Measurements from ENCODE around the gene GJA3. TPM values are rescaled to one million over a fixed set of nuclear protein-coding genes. Genes with fewer than 3 reads are reported as not detected.

The GJA3 gene
- total and polyA plus RNA-seq, 2 donors (not counting 3 experiments of a cell fraction or from before 2014, with no cell fraction given) = not detected

GRCh38 chr13:20118268-20119140, 42.3 kb downstream of the GJA3 start:
- Histone ChIP-seq H2AFZ (ENCODE audit: low read depth, low read length) (peak overlapping the region; percentile 99), H3K4me3 (replicated peaks in 1 of 3; ENCODE audit: insufficient read depth in 1 of 3, low read depth in 1 of 3, low read length in 3 of 3) (peak overlapping the region; percentile 62 to 74 (median 71)), H3K9me3 (replicated peaks; ENCODE audit: control insufficient read depth, insufficient read depth, low read length) (no peaks in the 10 kb centered on the region), H3K36me3 (ENCODE audit: control insufficient read depth in 2 of 2, extremely low read depth in 1 of 2, insufficient read depth in 2 of 2, low read length in 2 of 2) (no peaks in the 10 kb centered on the region), H3K27ac (ENCODE audit: insufficient read depth, low read depth, low read length) (peak overlapping the region; percentile 26), H3K79me2 (ENCODE audit: control insufficient read depth, insufficient read depth, low read length) (no peaks in the 10 kb centered on the region), H3K9me1 (replicated peaks; ENCODE audit: control insufficient read depth, extremely low read depth, insufficient read depth, low read length) (no peaks in the 10 kb centered on the region), H3K4me2 (ENCODE audit: insufficient read depth, low read length) (peak overlapping the region; percentile 97), H3K9ac (replicated peaks; ENCODE audit: extremely low read depth, insufficient read depth, low read length) (peak overlapping the region; percentile 79), H3K27me3 (ENCODE audit: control insufficient read depth in 2 of 2, insufficient read depth in 2 of 2, low read length in 2 of 2) (peaks cover 1 to 3% of the 10 kb centered on the region in 2 experiments), H4K20me1 (replicated peaks; ENCODE audit: control insufficient read depth, extremely low read depth, insufficient read depth, low read length) (no peaks in the 10 kb centered on the region), H3K4me1 (ENCODE audit: control insufficient read depth, extremely low read depth, insufficient read depth, low read length) (peaks cover 2% of the 10 kb centered on the region)
- dilution Hi-C loops (cut with MboI; ENCODE audit: extremely low pct_ligation_motif_present, low sequenced_read_pairs) = no loop called here
- TF ChIP-seq EZH2 (IDR thresholded peaks at IDR 0.05; ENCODE audit: borderline replicate concordance, low read depth, low read length, severe bottlenecking) (no peak), MAX (IDR thresholded peaks at IDR 0.05; ENCODE audit: insufficient read depth, insufficient read length) (no peak), MYC (IDR thresholded peaks at IDR 0.05; ENCODE audit: low read depth, low read length) (no peak), POLR2AphosphoS5 (IDR thresholded peaks at IDR 0.05; ENCODE audit: insufficient read depth, low read depth, low read length) (no peak)
- intact Hi-C loops (cut with micrococcal nuclease) = loop anchor here (1.0 kb wide), 1 partner anchor 9 kb away; no protein-coding TSS in a partner anchor
- DNase-seq (ENCODE audit: low read depth, low spot score) (peak; percentile 39), FAIRE-seq (peak; percentile 47)
- CTCF ChIA-PET = interaction anchor here (0.7 to 2.2 kb wide), 5 partner anchors 9 to 134 kb away, joined by 3 to 14 read pairs (median 3); no protein-coding TSS in a partner anchor
- no TSS peak for BruUV-seq (replicated peaks)
- POLR2A ChIA-PET = interaction anchor here (0.7 to 1.1 kb wide), 3 partner anchors 9 to 346 kb away, joined by 4 to 5 read pairs (median 5); no protein-coding TSS in a partner anchor

- Histone ChIP-seq H3K27me3 (ENCODE audit: control insufficient read depth in 2 of 2, insufficient read depth in 2 of 2, low read length in 2 of 2) (no peaks in the 10 kb centered on the region), H3K4me3 (replicated peaks in 1 of 3; ENCODE audit: insufficient read depth in 1 of 3, low read depth in 1 of 3, low read length in 3 of 3) (no peak overlapping the region), H3K27ac (ENCODE audit: insufficient read depth, low read depth, low read length) (no peak overlapping the region), H3K9me3 (replicated peaks; ENCODE audit: control insufficient read depth, insufficient read depth, low read length) (no peaks in the 10 kb centered on the region), H3K36me3 (ENCODE audit: control insufficient read depth in 2 of 2, extremely low read depth in 1 of 2, insufficient read depth in 2 of 2, low read length in 2 of 2) (no peaks in the 10 kb centered on the region), H3K79me2 (ENCODE audit: control insufficient read depth, insufficient read depth, low read length) (no peaks in the 10 kb centered on the region), H4K20me1 (replicated peaks; ENCODE audit: control insufficient read depth, extremely low read depth, insufficient read depth, low read length) (no peaks in the 10 kb centered on the region), H3K4me1 (ENCODE audit: control insufficient read depth, extremely low read depth, insufficient read depth, low read length) (peaks cover 2% of the 10 kb centered on the region), H3K9ac (replicated peaks; ENCODE audit: extremely low read depth, insufficient read depth, low read length) (no peak overlapping the region), H3K4me2 (ENCODE audit: insufficient read depth, low read length) (no peak overlapping the region), H3K9me1 (replicated peaks; ENCODE audit: control insufficient read depth, extremely low read depth, insufficient read depth, low read length) (no peaks in the 10 kb centered on the region), H2AFZ (ENCODE audit: low read depth, low read length) (no peak overlapping the region)
- POLR2A ChIA-PET = no interaction called here
- DNase-seq (ENCODE audit: low read depth, low spot score) = no peak
- CTCF ChIA-PET = no interaction called here
- dilution Hi-C loops (cut with MboI; ENCODE audit: extremely low pct_ligation_motif_present, low sequenced_read_pairs) (no loop called here), intact Hi-C loops (cut with micrococcal nuclease) (no loop called here)
- FAIRE-seq = no peak
- TF ChIP-seq MAX (IDR thresholded peaks at IDR 0.05; ENCODE audit: insufficient read depth, insufficient read length) = no peak
- no peak for TF ChIP-seq MYC (IDR thresholded peaks at IDR 0.05; ENCODE audit: low read depth, low read length)
- TF ChIP-seq CTCF (IDR thresholded peaks at IDR 0.05; ENCODE audit: extremely low read depth in 1 of 2, insufficient read depth in 1 of 2, low read depth in 1 of 2, low read length in 2 of 2) = no peak
- no peak for TF ChIP-seq EZH2 (IDR thresholded peaks at IDR 0.05; ENCODE audit: borderline replicate concordance, low read depth, low read length, severe bottlenecking)
- BruUV-seq (replicated peaks) = no TSS peak
Measured at GRCh38 chr13:20116213-20116612, 44.6 kb downstream of the GJA3 start.

Data from endothelial cell of umbilical vein (primary cell).